ENCODE results near the gene ABCC5.

ABCC5 gene

DNA sequence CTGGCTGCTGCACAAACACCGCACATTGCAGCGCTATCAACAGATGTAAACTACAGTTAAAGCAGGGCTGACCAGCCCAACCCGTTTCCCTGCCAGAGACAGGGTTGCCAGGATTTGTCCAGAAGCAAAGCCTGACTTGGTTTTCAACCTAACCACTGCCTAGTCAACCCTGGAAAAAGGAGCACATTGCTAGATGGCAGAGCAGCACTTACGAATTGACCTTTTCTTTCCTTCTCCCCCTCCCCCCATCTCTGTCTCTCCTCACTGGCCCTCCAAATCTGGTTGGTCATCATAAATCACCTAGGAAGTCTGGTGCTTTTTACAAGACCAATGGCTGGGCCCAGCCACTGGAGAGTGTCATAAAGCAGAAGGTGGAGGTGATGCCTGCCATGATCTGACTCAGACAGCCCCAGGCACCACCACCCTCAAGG lies 51.3 kb downstream of the ABCC5 start:
- no peaks in the 10 kb centered on the region for H3K9me3 ChIP-seq (ENCODE audit: severe bottlenecking)
- TF ChIP-seq CTCF (IDR thresholded peaks at IDR 0.05; ENCODE audit: poor library complexity, severe bottlenecking): no peak
- no peaks in the 10 kb centered on the region for H3K27me3 ChIP-seq (ENCODE audit: insufficient read depth, poor library complexity, severe bottlenecking)
- no peak overlapping the region for H3K4me3 ChIP-seq (ENCODE audit: severe bottlenecking)
- ATAC-seq (ENCODE audit: low read depth): 0 out of 3 replicates have a peak, but pooled peaks have one; percentile 23
- no peak overlapping the region for H3K27ac ChIP-seq (ENCODE audit: poor library complexity, severe bottlenecking)
- H3K4me1 ChIP-seq (ENCODE audit: insufficient read depth, poor library complexity, severe bottlenecking): no peaks in the 10 kb centered on the region
- peaks cover 13% of the 10 kb centered on the region for H3K36me3 ChIP-seq (ENCODE audit: low read depth)
- no peak for DNase-seq (ENCODE audit: low spot score)

DNA sequence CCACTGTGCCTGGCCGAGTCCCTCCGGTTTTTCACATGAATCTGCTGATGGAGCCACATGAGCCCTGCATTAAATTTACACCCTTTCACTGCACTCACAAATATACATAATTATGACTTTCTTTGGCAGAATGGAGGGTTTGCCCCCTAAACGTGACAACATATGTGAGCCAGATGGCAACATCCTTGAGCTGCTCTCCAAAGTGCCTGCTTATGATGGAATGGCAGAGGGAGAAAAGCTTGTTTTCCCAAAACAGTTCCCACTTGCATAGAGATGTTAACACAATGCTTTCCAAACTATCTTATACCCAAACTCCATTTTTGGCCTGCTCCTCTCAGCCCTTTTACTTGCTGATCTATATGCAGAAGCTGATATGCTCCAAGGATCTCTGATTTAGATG lies 54.9 kb downstream of the ABCC5 start:
- Histone ChIP-seq H3K27ac (ENCODE audit: poor library complexity, severe bottlenecking) (no peak overlapping the region), H3K4me1 (ENCODE audit: insufficient read depth, poor library complexity, severe bottlenecking) (peaks cover 11% of the 10 kb centered on the region), H3K36me3 (ENCODE audit: low read depth) (peaks cover 13% of the 10 kb centered on the region), H3K9me3 (ENCODE audit: severe bottlenecking) (no peaks in the 10 kb centered on the region), H3K27me3 (ENCODE audit: insufficient read depth, poor library complexity, severe bottlenecking) (no peaks in the 10 kb centered on the region), H3K4me3 (ENCODE audit: severe bottlenecking) (no peak overlapping the region)
- no peak for ATAC-seq (ENCODE audit: low read depth)
- DNase-seq (ENCODE audit: low spot score): no peak
- no peak for TF ChIP-seq CTCF (IDR thresholded peaks at IDR 0.05; ENCODE audit: poor library complexity, severe bottlenecking)

DNA sequence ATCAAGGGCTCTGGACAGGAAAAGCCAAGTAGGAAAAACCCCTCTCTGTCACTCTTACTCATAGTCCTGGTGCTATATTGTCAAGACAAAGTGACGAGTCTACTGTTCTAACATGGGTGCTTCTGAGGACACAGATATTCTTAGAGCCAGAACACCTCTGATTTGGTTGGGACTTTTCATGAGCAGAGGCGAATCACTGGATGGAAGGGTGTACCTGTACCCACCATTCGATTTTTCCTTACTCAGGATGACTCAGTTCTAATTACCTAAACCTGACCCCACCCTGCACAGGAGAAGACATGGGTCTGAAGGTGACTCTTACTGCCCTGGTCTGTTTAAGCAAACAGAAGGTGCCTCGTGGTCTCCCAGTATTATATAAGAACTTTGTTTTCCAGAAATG lies 58.5 kb downstream of the ABCC5 start:
- Histone ChIP-seq H3K27ac (ENCODE audit: poor library complexity, severe bottlenecking) (peak overlapping the region; percentile 6), H3K4me1 (ENCODE audit: insufficient read depth, poor library complexity, severe bottlenecking) (peaks cover 11% of the 10 kb centered on the region), H3K27me3 (ENCODE audit: insufficient read depth, poor library complexity, severe bottlenecking) (no peaks in the 10 kb centered on the region), H3K9me3 (ENCODE audit: severe bottlenecking) (no peaks in the 10 kb centered on the region), H3K4me3 (ENCODE audit: severe bottlenecking) (no peak overlapping the region), H3K36me3 (ENCODE audit: low read depth) (peaks cover 9% of the 10 kb centered on the region)
- ATAC-seq (ENCODE audit: low read depth): peak; percentile 88
- no peak for TF ChIP-seq CTCF (IDR thresholded peaks at IDR 0.05; ENCODE audit: poor library complexity, severe bottlenecking)
- DNase-seq (ENCODE audit: low spot score): no peak

DNA sequence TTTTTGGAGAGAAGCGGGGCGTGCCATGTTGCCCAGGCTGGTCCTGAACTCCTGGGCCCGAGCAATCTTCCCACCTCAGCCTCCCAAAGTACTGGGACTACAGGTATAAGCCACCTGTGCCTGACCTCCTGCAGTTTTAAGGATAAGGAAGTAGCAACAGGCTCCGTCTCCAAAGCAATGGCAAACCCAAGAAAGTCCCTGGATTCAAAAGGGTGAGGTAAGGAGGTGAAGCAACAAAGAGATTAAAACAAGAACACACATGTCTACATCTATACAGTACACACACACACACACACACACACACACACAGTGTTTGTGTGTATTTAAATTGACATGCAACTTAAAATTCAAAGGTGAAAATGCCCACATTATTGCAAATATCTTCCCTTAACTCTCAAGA lies 58.9 kb downstream of the ABCC5 start:
- Histone ChIP-seq H3K27ac (ENCODE audit: poor library complexity, severe bottlenecking) (peak overlapping the region; percentile 6), H3K36me3 (ENCODE audit: low read depth) (peaks cover 8% of the 10 kb centered on the region), H3K27me3 (ENCODE audit: insufficient read depth, poor library complexity, severe bottlenecking) (no peaks in the 10 kb centered on the region), H3K4me1 (ENCODE audit: insufficient read depth, poor library complexity, severe bottlenecking) (peaks cover 11% of the 10 kb centered on the region), H3K4me3 (ENCODE audit: severe bottlenecking) (no peak overlapping the region), H3K9me3 (ENCODE audit: severe bottlenecking) (no peaks in the 10 kb centered on the region)
- DNase-seq (ENCODE audit: low spot score): no peak
- peak; percentile 40; the same call in 2 of the 3 replicates for ATAC-seq (ENCODE audit: low read depth)
- no peak for TF ChIP-seq CTCF (IDR thresholded peaks at IDR 0.05; ENCODE audit: poor library complexity, severe bottlenecking)

GRCh38 chr3:183958226-183958625 lies 59.5 kb downstream of the ABCC5 start:
- H3K27me3 ChIP-seq (ENCODE audit: insufficient read depth, poor library complexity, severe bottlenecking): no peaks in the 10 kb centered on the region
- H3K4me1 ChIP-seq (ENCODE audit: insufficient read depth, poor library complexity, severe bottlenecking): peaks cover 11% of the 10 kb centered on the region
- H3K4me3 ChIP-seq (ENCODE audit: severe bottlenecking): no peak overlapping the region
- H3K36me3 ChIP-seq (ENCODE audit: low read depth): peaks cover 8% of the 10 kb centered on the region
- ATAC-seq (ENCODE audit: low read depth) (no peak), DNase-seq (ENCODE audit: low spot score) (no peak)
- no peak for TF ChIP-seq CTCF (IDR thresholded peaks at IDR 0.05; ENCODE audit: poor library complexity, severe bottlenecking)
- peak overlapping the region; percentile 6 for H3K27ac ChIP-seq (ENCODE audit: poor library complexity, severe bottlenecking)
- H3K9me3 ChIP-seq (ENCODE audit: severe bottlenecking): no peaks in the 10 kb centered on the region

All from RWPE2 (cell line).